Measurements from ENCODE around the gene ANGPTL2.
"Not testable (repeated sequence)": the region's sequence is repeated elsewhere in the genome, so short reads cannot be mapped to it uniquely, and the experiment has no call there.

ANGPTL2 gene, protein sequence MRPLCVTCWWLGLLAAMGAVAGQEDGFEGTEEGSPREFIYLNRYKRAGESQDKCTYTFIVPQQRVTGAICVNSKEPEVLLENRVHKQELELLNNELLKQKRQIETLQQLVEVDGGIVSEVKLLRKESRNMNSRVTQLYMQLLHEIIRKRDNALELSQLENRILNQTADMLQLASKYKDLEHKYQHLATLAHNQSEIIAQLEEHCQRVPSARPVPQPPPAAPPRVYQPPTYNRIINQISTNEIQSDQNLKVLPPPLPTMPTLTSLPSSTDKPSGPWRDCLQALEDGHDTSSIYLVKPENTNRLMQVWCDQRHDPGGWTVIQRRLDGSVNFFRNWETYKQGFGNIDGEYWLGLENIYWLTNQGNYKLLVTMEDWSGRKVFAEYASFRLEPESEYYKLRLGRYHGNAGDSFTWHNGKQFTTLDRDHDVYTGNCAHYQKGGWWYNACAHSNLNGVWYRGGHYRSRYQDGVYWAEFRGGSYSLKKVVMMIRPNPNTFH

GRCh38 chr9:127122176-127123063, at the start of gene ANGPTL2:
Gene ANGPTL2 (minus strand): TSS chr9:127122635. CDS start chr9:127108731, 13,904 bp downstream.
- DNase-seq (ENCODE audit: low read depth): peak; percentile 97

GRCh38 chr9:127171348-127171747, 48.9 kb upstream of the ANGPTL2 start:
- not testable (repeated sequence) for DNase-seq (ENCODE audit: low read depth)

- DNase-seq (ENCODE audit: low read depth): no peak
Observed at GRCh38 chr9:127170652-127171051, 48.2 kb upstream of the ANGPTL2 start.

DNA sequence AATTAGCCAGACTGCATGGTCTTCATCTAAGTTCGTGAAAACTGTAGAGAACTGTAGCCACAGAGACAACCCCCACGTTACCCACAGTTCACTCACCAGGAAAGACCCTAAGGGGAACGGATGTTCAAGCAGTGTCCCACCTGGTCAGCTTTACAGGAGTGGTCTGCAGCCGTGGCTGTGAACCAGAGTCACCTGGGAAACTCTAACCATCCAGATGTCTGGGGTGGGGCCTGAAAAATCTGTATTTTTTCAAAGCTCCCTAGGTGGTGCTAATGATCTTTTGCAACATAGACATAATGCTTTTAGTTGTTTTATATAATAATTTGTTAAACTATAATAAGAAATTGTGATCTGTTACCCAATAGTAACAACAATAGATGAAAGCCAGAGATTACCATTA, 47.7 kb upstream of the ANGPTL2 start:
- no peak for DNase-seq (ENCODE audit: low read depth)

DNA sequence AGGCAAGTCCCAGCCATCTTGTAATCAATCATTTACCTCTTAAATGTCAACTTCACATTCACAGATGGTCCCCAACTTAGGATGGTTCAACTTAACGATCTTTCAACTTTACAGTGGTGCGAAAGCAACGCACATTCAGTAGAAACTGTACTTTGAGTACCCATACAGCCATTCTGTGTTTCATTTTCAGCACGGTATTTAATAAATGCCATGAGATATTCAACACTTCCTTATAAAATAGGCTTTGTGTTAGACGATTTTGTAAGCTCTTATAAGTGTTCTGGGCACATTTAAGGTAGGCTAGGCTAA, 47.1 kb upstream of the ANGPTL2 start:
- DNase-seq (ENCODE audit: low read depth): no peak

GRCh38 chr9:127168756-127169574, 46.5 kb upstream of the ANGPTL2 start:
- DNase-seq (ENCODE audit: low read depth): no peak

GRCh38 chr9:127167560-127168326, 45.3 kb upstream of the ANGPTL2 start:
- no peak for DNase-seq (ENCODE audit: low read depth)

DNA sequence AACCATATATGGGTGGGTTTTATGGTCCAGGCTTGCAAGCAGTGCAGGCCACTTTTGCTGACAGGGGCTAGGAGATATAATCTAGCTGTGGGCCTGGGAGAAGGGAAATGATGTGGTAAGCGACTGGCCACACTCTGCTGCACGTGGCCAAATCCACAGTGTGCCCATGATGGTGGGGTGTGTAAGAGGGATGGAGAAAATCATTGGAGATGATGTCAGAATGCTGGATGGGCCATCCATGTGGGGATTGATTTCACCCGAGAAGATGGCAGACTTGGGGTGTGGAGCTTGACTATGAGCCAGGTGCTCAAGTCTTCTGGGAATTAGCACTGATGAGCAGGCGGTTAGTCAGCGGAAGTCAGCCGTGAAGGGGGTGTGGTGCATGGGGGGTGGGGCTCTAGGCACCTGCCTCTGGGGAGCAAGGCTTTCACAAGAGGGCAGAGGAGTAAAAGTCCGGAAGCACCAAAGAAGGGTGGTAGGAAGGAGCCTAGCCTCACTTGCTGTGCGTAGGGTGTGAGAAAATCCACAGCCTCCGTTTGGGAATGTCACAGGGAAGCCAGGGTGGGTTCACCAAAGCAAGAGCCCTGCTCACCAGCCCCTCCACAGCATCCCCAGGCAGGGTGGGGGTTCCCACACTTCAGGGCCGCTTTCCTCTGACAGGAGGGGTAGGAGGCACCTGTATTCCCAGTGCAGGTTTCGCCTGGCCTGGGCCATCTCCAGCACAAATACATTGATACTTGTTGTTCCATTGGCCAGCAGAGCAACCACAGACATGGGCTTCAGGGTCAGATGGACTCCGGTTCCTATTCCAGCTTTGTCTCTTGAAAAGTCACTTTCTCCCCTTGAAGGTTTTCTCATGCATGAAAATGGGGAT, 44.5 kb upstream of the ANGPTL2 start:
- DNase-seq (ENCODE audit: low read depth): peak; percentile 38

- DNase-seq (ENCODE audit: low read depth): no peak
Observed at GRCh38 chr9:127166111-127166510, 43.7 kb upstream of the ANGPTL2 start.

DNA sequence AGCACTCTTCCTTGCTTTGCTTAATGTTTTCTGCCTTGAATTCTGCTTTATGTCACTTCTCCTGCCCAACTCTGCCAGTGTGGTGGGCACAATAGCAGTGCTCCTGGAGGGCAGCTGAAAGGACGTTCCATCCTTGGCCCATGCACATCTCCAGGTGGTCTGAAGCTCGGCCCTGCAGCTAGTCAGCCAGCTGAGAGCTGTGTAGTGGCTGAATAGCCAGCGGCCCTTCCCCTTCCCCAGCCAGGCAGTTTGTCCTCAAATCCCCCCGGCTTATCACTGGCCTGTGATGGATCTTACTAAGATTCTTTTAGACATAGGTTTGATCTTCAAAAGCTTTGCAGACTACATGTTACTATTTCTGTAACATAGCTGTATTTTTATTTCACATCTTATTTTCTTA, 42.7 kb upstream of the ANGPTL2 start:
- DNase-seq (ENCODE audit: low read depth): no peak

GRCh38 chr9:127163409-127163808, 41.0 kb upstream of the ANGPTL2 start:
- peak; percentile 53 for DNase-seq (ENCODE audit: low read depth)

DNA sequence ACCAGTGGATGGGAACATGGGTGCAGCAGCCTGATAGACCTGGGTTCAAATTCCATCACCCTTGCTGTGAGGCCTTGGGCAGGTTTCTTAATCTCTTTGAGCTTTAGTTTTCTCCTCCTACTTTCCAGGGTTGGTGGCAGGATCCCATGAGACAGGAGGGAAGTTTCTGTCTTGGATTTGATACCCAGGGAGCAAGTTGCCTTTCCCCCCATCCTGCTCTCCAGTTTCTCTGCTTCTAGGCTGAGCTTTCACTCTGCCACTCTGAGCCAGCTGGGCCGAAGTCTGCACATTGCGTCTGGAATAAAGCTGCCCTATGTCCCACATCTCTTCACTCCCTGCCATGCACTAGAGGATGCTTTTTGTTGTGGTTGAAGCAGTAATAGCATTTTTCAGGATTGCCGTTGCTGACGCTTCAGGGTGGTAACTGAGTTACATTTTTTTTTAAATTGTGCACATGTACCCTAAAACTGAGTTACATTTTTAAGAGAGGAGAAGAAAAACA, 40.5 kb upstream of the ANGPTL2 start:
- no peak for DNase-seq (ENCODE audit: low read depth)

DNA sequence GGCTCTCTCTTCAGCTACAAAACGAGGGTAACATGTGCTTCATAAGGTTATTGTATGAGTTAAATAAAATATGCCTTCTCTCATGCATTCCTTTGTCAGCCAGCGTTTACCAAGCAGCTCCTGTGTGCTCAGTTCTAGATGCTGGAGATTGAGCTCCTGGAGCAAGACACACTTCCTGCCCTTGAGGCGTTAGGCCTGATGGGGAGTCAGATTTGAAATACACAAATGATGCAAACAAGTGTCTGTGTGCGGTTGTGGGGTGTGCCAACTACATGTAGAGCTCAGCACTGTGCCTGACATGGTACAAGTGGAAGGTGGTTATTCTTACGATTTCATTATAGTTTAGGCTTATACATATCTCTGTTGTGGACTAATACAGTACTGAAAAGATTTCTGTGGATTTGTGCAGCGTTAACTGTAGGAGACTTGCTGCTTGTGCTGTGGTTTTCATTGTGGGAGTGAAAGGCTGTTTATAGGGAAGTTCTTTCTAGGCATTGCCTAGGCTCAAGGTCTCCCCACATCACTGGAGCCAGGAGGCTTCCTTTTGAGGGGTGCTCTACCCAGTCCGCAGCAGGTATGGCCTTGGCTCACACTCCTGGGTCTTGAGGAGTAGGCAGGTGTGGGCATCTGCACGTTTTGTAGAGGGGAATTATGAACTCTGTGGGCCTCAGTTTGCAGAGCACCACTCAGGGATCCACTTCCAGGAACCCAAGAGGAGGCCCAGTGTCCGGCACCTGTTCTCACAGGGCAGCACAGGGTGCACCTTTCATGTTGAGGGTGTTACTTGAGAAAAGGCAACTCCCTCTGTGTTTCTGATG, 39.8 kb upstream of the ANGPTL2 start:
- DNase-seq (ENCODE audit: low read depth): no peak

DNA sequence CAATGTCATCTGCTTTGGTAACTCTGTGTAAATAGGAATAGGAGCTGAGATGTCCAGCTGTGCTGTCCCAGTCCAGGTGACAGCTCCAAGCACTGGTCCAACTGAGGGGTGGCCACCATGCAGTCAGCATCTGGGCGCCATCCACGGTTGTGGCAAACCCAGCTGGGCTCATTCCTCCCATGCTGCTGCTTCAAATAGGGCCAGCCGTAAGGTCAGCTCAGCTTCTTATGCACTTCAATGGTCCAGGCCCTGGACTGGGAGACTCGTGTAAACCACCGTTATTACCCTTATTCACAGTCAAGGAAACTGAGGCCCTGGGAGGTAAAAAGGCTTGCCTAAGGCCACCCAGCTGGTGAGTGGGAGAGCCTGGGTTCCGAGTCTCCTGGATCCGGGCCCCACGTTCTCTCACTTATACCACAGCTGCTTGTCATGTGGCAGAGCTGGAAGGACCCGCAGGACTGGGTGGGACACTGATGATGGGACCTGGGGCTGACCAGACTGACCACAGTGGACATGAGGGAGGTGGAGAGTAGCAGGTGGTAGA, 38.7 kb upstream of the ANGPTL2 start:
- no peak for DNase-seq (ENCODE audit: low read depth)

- no peak for DNase-seq (ENCODE audit: low read depth)
Observed at GRCh38 chr9:127159949-127160610, 37.6 kb upstream of the ANGPTL2 start.

DNA sequence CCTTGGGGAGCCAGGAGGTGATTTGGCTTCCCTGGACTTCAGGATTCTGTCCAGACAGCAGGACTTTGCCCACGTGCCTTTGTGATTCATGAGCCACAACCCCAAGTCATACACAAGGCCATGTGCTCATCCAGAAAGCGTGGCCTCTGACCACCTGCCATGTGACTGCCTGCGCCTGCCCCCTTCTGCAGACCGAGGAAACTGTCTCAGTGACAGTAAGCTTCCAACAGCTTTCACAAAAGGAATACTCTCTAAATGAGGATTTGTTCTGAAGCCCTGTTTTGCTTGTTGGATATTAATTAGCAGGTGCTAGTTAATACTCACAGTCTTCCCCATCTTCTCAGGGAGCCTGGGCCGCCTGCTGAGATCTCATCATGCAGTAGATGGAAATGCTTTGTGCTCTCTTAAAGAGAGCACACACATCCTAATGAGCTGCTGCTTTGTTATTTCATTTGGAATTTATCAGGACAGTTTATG, 36.9 kb upstream of the ANGPTL2 start:
- peak; percentile 92 for DNase-seq (ENCODE audit: low read depth)

GRCh38 chr9:127158786-127159324, 36.4 kb upstream of the ANGPTL2 start:
- DNase-seq (ENCODE audit: low read depth): no peak

All from stromal cell of bone marrow (primary cell).